K562 (cell line): ENCODE results near the gene CNDP2. TPM values are rescaled to one million over a fixed set of nuclear protein-coding genes. Genes with fewer than 3 reads are reported as not detected.

Source experiments
- ATAC-seq: fragments of 200-7000 bp; cut with Tn5 transposase; 3 replicates; pipeline ENCODE4 v1.9.1; 2020; ENCODE audit warnings: moderate library complexity
- BruUV-seq: library from RNA; stranded (reverse); fragments of 400-500 nt; replicated peaks from 2 replicates; lab custom pipeline; 2021; lab: Mats Ljungman, UMichigan
- CTCF ChIA-PET: fragments of 300-600 bp; formaldehyde crosslinking; extraction: SDS; loops from one replicate; lab custom pipeline; 2021; ENCODE audit warnings: low intra/inter-chr PET ratio; lab: Yijun Ruan, JAX
- POLR2A ChIA-PET: fragments of 300-600, 350-650 bp; sonication (Branson Sonifier 250); formaldehyde crosslinking; extraction: SDS; loops from one replicate; lab custom pipeline; 2021; ENCODE audit warnings: antibody characterized with exemption, inconsistent platforms; lab: Yijun Ruan, JAX
- DNase-seq, 4 experiments: peaks; one replicate each; pipeline versions ENCODE4 v3.0.0 to v3.0.0-alpha.2; 2011 to 2018; ENCODE audit warnings: low spot score in 3 of 4, mixed read lengths in 3 of 4; ENCODE audit errors: extremely low read depth in 1 of 4
- FAIRE-seq: peaks from 2 replicates; lab custom pipeline; 2011; peaks lifted over from hg19 to GRCh38; lab: Jason Lieb, UNC
- H2AFZ ChIP-seq: 2 replicates; pipeline ENCODE4 v1.6.0; 2011; ENCODE audit warnings: low read depth, low read length, control low read depth, inconsistent platforms
- H3K27ac ChIP-seq: fragments of 200-600 bp; 3 replicates; pipeline ENCODE4 v1.8.0; 2011; ENCODE audit warnings: low read depth, mild to moderate bottlenecking, control low read depth, inconsistent platforms, low read length, moderate library complexity, mixed read lengths; ENCODE audit errors: extremely low read depth
- H3K27me3 ChIP-seq, 2 experiments: fragments of 300-600 bp in 1 of 2; 2 replicates in 1 of 2; 3 replicates in 1 of 2; pipeline versions ENCODE4 v1.6.0 to v1.8.0; 2011; ENCODE audit warnings: inconsistent platforms in 2 of 2, low read length in 2 of 2, mild to moderate bottlenecking in 1 of 2, mixed read lengths in 1 of 2, moderate library complexity in 1 of 2; ENCODE audit not compliant: control insufficient read depth in 2 of 2, insufficient read depth in 2 of 2
- H3K36me3 ChIP-seq: fragments of 300-600 bp; 3 replicates; pipeline ENCODE4 v1.8.0; 2011; ENCODE audit warnings: mild to moderate bottlenecking, low read length, inconsistent platforms; ENCODE audit not compliant: control insufficient read depth, insufficient read depth
- H3K4me1 ChIP-seq, 2 experiments: fragments of 200-600 bp in 1 of 2; replicated peaks in 1 of 2; 2 replicates in 1 of 2; 3 replicates in 1 of 2; pipeline versions ENCODE4 v1.5.1 to v1.8.0; 2011; ENCODE audit warnings: inconsistent platforms in 2 of 2, low read length in 2 of 2, mild to moderate bottlenecking in 1 of 2, mixed read lengths in 1 of 2, moderate library complexity in 1 of 2; ENCODE audit not compliant: control insufficient read depth in 2 of 2, insufficient read depth in 2 of 2
- H3K4me2 ChIP-seq: 2 replicates; pipeline ENCODE4 v1.6.1; 2011; ENCODE audit warnings: low read length, control low read depth, inconsistent platforms, mixed read lengths; ENCODE audit not compliant: insufficient read depth
- H3K4me3 ChIP-seq: fragments of 200-600 bp; sonication (generic), shearing (Covaris generic); 2 replicates; pipeline ENCODE4 v1.5.1; 2016; ENCODE audit warnings: control low read depth, inconsistent platforms
- H3K79me2 ChIP-seq: fragments of 200-600 bp; 3 replicates; pipeline ENCODE4 v1.8.0; 2011; ENCODE audit warnings: low read length, inconsistent platforms; ENCODE audit not compliant: control insufficient read depth, insufficient read depth
- H3K9ac ChIP-seq, 2 experiments: 2 replicates each; pipeline versions ENCODE4 v1.6.0 to v1.6.1; 2011; ENCODE audit warnings: low read depth in 2 of 2, low read length in 2 of 2, control low read depth in 1 of 2, inconsistent platforms in 1 of 2, mild to moderate bottlenecking in 1 of 2, mixed read lengths in 1 of 2; ENCODE audit not compliant: insufficient read depth in 1 of 2
- H3K9me1 ChIP-seq: one replicate; pipeline ENCODE4 v1.6.0; 2011; ENCODE audit warnings: inconsistent platforms, mild to moderate bottlenecking, low read length, moderate library complexity; ENCODE audit not compliant: control insufficient read depth, insufficient read depth
- H3K9me3 ChIP-seq: replicated peaks from 2 replicates; pipeline ENCODE4 v1.5.1; 2011; ENCODE audit warnings: low read depth, low read length, inconsistent platforms; ENCODE audit not compliant: control insufficient read depth, insufficient read depth
- H4K20me1 ChIP-seq: replicated peaks from 2 replicates; pipeline ENCODE4 v1.6.1; 2011; ENCODE audit warnings: low read length, inconsistent platforms, mixed read lengths; ENCODE audit not compliant: control insufficient read depth, insufficient read depth
- EWSR1 ChIP-seq: fragments of 450-650 bp; IDR thresholded peaks from 2 replicates; pipeline ENCODE4 v1.6.1; 2018; ENCODE audit warnings: borderline replicate concordance, mild to moderate bottlenecking, low read depth, moderate library complexity; ENCODE audit not compliant: partially characterized antibody
- KAT7 ChIP-seq: sonication (generic); formaldehyde crosslinking; IDR thresholded peaks from 2 replicates; pipeline ENCODE4 v1.8.0; 2022; ENCODE audit warnings: missing genetic modification reagents, mild to moderate bottlenecking, borderline replicate concordance
- NCOA2 ChIP-seq, 2 experiments: fragments of 450-650 bp; IDR thresholded peaks; 2 replicates each; pipeline ENCODE4 v1.6.1; 2018; ENCODE audit warnings: mild to moderate bottlenecking in 2 of 2, moderate library complexity in 1 of 2; ENCODE audit not compliant: partially characterized antibody in 2 of 2
- SRSF1 ChIP-seq: fragments of 200-400 bp; formaldehyde crosslinking; IDR thresholded peaks from 2 replicates; pipeline ENCODE4 v1.6.1; 2017; ENCODE audit warnings: mild to moderate bottlenecking, low read depth, low read length, moderate library complexity
- ZNF398 ChIP-seq: fragments of 250-450 bp; sonication (Bioruptor Pico); IDR thresholded peaks from 2 replicates; pipeline ENCODE4 v1.8.0; 2021; ENCODE audit warnings: moderate library complexity, mild to moderate bottlenecking, inconsistent platforms
- WGBS: fragments of 100-300 bp; shearing (Covaris generic); methylation state at CpG from one replicate; pipeline ENCODE4 v1.1.6; 2016; ENCODE audit warnings: low coverage, mixed read lengths; ENCODE audit not compliant: insufficient coverage; ENCODE audit errors: missing lambda C conversion rate; 5-methylcytosine and 5-hydroxymethylcytosine counted together
- in situ Hi-C: fragments of 300-500 bp; cut with MboI; formaldehyde crosslinking; loops from 4 replicates; pipeline ENCODE4 v1.15.0; 2018; ENCODE audit warnings: inconsistent platforms, mixed read lengths
- intact Hi-C: fragments of 100-400 bp; cut with micrococcal nuclease; formaldehyde crosslinking; loops from 2 replicates; pipeline ENCODE4 v1.14.2; 2022
- polyA plus RNA-seq, 8 experiments: library from polyadenylated mRNA; depleted of rRNA in 4 of 8; stranded (reverse) in 5 of 8; unstranded in 3 of 8; fragments of >200 nt; fragmentation: Nextera tagmentation in 2 of 8; fragmentation: Illumina TruSeq in 1 of 8; extraction: Ambion mirVana in 2 of 8; extraction: Trizol in 1 of 8; gene quantifications; 2 replicates each; pipeline versions ENCODE4 v1.2.1 to v1.2.3, GENCODE V29; 2011 to 2014; ENCODE audit warnings: inconsistent platforms in 1 of 8, missing spikeins in 1 of 8
- total RNA-seq, 7 experiments: library from RNA; depleted of rRNA in 6 of 7; stranded (reverse); fragments of >200 nt in 6 of 7; fragmentation: Illumina TruSeq in 2 of 7; extraction: Trizol in 2 of 7; gene quantifications; 2 replicates each; pipeline versions ENCODE4 v1.2.1 to v1.2.3, GENCODE V29; 2011 to 2021; ENCODE audit warnings: low replicate concordance in 1 of 7

CNDP2 gene
- total and polyA plus RNA-seq, 9 of the 15 experiments (the other 6 are each of a cell fraction or from before 2014, with no cell fraction given): 34.1 to 128 (median 53.8) TPM

GRCh38 chr18:74556126-74556525 is 60.0 kb downstream of the CNDP2 start:
- in situ Hi-C loops (loop anchor here (10.0 kb wide), 2 partner anchors 191 to 371 kb away; no protein-coding TSS in a partner anchor), intact Hi-C loops (no loop called here)
- no peaks in the 10 kb centered on the region for H3K79me2 ChIP-seq
- DNase-seq: no peak
- ChIA-PET POLR2A (no interaction called here), CTCF (no interaction called here)
- ATAC-seq: no peak
- BruUV-seq: no TSS peak
- FAIRE-seq: no peak
- H2AFZ ChIP-seq: no peak overlapping the region
- WGBS: 0% methylated on average over 9 of the region's 11 CpGs
- no peak for TF ChIP-seq SRSF1
- TF ChIP-seq EWSR1: no peak
- H4K20me1 ChIP-seq: no peaks in the 10 kb centered on the region
- no peak overlapping the region for H3K27ac ChIP-seq
- no peaks in the 10 kb centered on the region for H3K9me3 ChIP-seq
- no peaks in the 10 kb centered on the region for H3K9me1 ChIP-seq
- no peaks in the 10 kb centered on the region for H3K36me3 ChIP-seq
- H3K4me1 ChIP-seq: no peaks in the 10 kb centered on the region
- peaks cover 8 to 24% of the 10 kb centered on the region in 2 experiments; a peak in 4 of 5 replicates for H3K27me3 ChIP-seq
- no peak overlapping the region for H3K4me3 ChIP-seq
- H3K9ac ChIP-seq: no peak overlapping the region
- H3K4me2 ChIP-seq: no peak overlapping the region

- H3K27ac ChIP-seq: no peak overlapping the region
- no peak for TF ChIP-seq KAT7
- TF ChIP-seq NCOA2 (IDR thresholded peaks at IDR 0.05; ENCODE audit: partially characterized antibody in 2 of 2): no peak
- no peak for TF ChIP-seq ZNF398 (CRISPR knock-in tag)
- TF ChIP-seq, all 486 proteins: peak for 0
- no peak for DNase-seq
- Histone ChIP-seq H3K4me2 (no peak overlapping the region), H3K4me3 (no peak overlapping the region), H4K20me1 (no peaks in the 10 kb centered on the region), H3K27me3 (peaks cover 8 to 30% of the 10 kb centered on the region in 2 experiments; a peak in 4 of 5 replicates), H2AFZ (no peak overlapping the region), H3K9ac (no peak overlapping the region), H3K9me1 (no peaks in the 10 kb centered on the region), H3K4me1 (no peaks in the 10 kb centered on the region), H3K79me2 (no peaks in the 10 kb centered on the region), H3K9me3 (no peaks in the 10 kb centered on the region), H3K36me3 (no peaks in the 10 kb centered on the region)
- 0% methylated on average over 1 of the region's 4 CpGs for WGBS
- intact Hi-C loops (no loop called here), in situ Hi-C loops (loop anchor here (10.0 kb wide), 2 partner anchors 193 to 373 kb away; no protein-coding TSS in a partner anchor)
- ChIA-PET POLR2A (no interaction called here), CTCF (no interaction called here)
- FAIRE-seq: no peak
- no peak for ATAC-seq
- no TSS peak for BruUV-seq
These were observed 61.9 kb downstream of the CNDP2 start for GRCh38 chr18:74558096-74558495.
